Measurements from ENCODE around the gene MIER3.
A peak's percentile ranks its signal among the peaks of the same experiment; 100 is the strongest.

Gene MIER3

GRCh38 chr5:56977021-56977420 is 25.1 kb upstream of the MIER3 start:
- no peak for TF ChIP-seq CTCF (IDR thresholded peaks at IDR 0.05; ENCODE audit: low read length, missing control alignments)
- DNase-seq (ENCODE audit: low read depth), result no peak
- no peak overlapping the region for H3K4me3 ChIP-seq (replicated peaks; ENCODE audit: low read depth, low read length)

GRCh38 chr5:56974241-56974640 is 22.3 kb upstream of the MIER3 start:
- no peak overlapping the region for H3K4me3 ChIP-seq (replicated peaks; ENCODE audit: low read depth, low read length)
- no peak for TF ChIP-seq CTCF (IDR thresholded peaks at IDR 0.05; ENCODE audit: low read length, missing control alignments)
- no peak for DNase-seq (ENCODE audit: low read depth)

GRCh38 chr5:56973473-56973872 is 21.6 kb upstream of the MIER3 start:
- H3K4me3 ChIP-seq (replicated peaks; ENCODE audit: low read depth, low read length), result no peak overlapping the region
- no peak for DNase-seq (ENCODE audit: low read depth)
- TF ChIP-seq CTCF (IDR thresholded peaks at IDR 0.05; ENCODE audit: low read length, missing control alignments), result no peak

- H3K4me3 ChIP-seq (replicated peaks; ENCODE audit: low read depth, low read length), result no peak overlapping the region
- TF ChIP-seq CTCF (IDR thresholded peaks at IDR 0.05; ENCODE audit: low read length, missing control alignments), result no peak
- DNase-seq (ENCODE audit: low read depth), result no peak
Measured at GRCh38 chr5:56971275-56971674, 19.4 kb upstream of the MIER3 start.

- no peak for TF ChIP-seq CTCF (IDR thresholded peaks at IDR 0.05; ENCODE audit: low read length, missing control alignments)
- H3K4me3 ChIP-seq (replicated peaks; ENCODE audit: low read depth, low read length), result no peak overlapping the region
- DNase-seq (ENCODE audit: low read depth), result no peak
Measured at GRCh38 chr5:56964173-56964572, 12.2 kb upstream of the MIER3 start.

GRCh38 chr5:56963246-56963645 is 11.3 kb upstream of the MIER3 start:
- no peak for TF ChIP-seq CTCF (IDR thresholded peaks at IDR 0.05; ENCODE audit: low read length, missing control alignments)
- DNase-seq (ENCODE audit: low read depth), result no peak
- H3K4me3 ChIP-seq (replicated peaks; ENCODE audit: low read depth, low read length), result no peak overlapping the region

- peak; percentile 15 for DNase-seq (ENCODE audit: low read depth)
- no peak for TF ChIP-seq CTCF (IDR thresholded peaks at IDR 0.05; ENCODE audit: low read length, missing control alignments)
Measured at GRCh38 chr5:56962286-56962685, 10.4 kb upstream of the MIER3 start.

More at GRCh38 chr5:56962286-56962685, 10.4 kb upstream of the MIER3 start:
- no peak overlapping the region for H3K4me3 ChIP-seq (replicated peaks; ENCODE audit: low read depth, low read length)
